Activated CD4-positive, alpha-beta T cell treated with anti-CD3 and anti-CD28 coated beads for 36 hours (primary cell): ENCODE results near the gene AGPAT3. TPM values are rescaled to one million over a fixed set of nuclear protein-coding genes. Genes with fewer than 3 reads are reported as not detected.

ENCODE experiments used
- ATAC-seq: fragments of 200-7000 bp; cut with Tn5 transposase; one replicate; pipeline ENCODE4 v1.10.0; 2021; ENCODE audit warnings: mild to moderate bottlenecking, moderate library complexity
- CTCF ChIA-PET: fragments of 350-600 bp; sonication (Branson Sonifier 250); formaldehyde crosslinking; loops from one replicate; lab custom pipeline; 2021; ENCODE audit warnings: antibody characterized with exemption; lab: Charles Lee
- POLR2A ChIA-PET: fragments of 350-600 bp; sonication (Branson Sonifier 250); formaldehyde crosslinking; loops from one replicate; lab custom pipeline; 2021; ENCODE audit warnings: antibody characterized with exemption, inconsistent platforms; lab: Charles Lee
- DNase-seq: peaks from one replicate; pipeline ENCODE4 v3.0.0-alpha.2; 2020
- H3K27ac Mint-ChIP-seq: one replicate; pipeline ENCODE4 v1.8.0; 2021; ENCODE audit warnings: mixed read lengths
- H3K27me3 Mint-ChIP-seq: one replicate; pipeline ENCODE4 v1.8.0; 2021; ENCODE audit warnings: mixed read lengths
- H3K36me3 Mint-ChIP-seq: one replicate; pipeline ENCODE4 v1.8.0; 2021; ENCODE audit warnings: low read depth, mixed read lengths
- H3K4me1 Mint-ChIP-seq: one replicate; pipeline ENCODE4 v1.8.0; 2021; ENCODE audit warnings: mixed read lengths
- H3K4me3 Mint-ChIP-seq: one replicate; pipeline ENCODE4 v1.8.0; 2021; ENCODE audit warnings: mild to moderate bottlenecking, moderate library complexity, mixed read lengths
- H3K9me3 Mint-ChIP-seq: one replicate; pipeline ENCODE4 v1.8.0; 2021; ENCODE audit warnings: low read depth, mixed read lengths
- intact Hi-C, 2 experiments: fragments of 100-400 bp; cut with DNase I in 1 of 2; cut with micrococcal nuclease in 1 of 2; formaldehyde crosslinking; loops; one replicate each; pipeline versions ENCODE4 v1.14.2 to v1.15.1; 2022 to 2024; cut with DNase I, micrococcal nuclease
- total RNA-seq, 2 experiments: library from RNA; stranded (reverse); gene quantifications; one replicate each; pipeline ENCODE4 v1.2.3, GENCODE V29; 2021

Gene AGPAT3
- total RNA-seq, 2 experiments from 2014 or later, result 73.5 to 90.7 TPM

DNA sequence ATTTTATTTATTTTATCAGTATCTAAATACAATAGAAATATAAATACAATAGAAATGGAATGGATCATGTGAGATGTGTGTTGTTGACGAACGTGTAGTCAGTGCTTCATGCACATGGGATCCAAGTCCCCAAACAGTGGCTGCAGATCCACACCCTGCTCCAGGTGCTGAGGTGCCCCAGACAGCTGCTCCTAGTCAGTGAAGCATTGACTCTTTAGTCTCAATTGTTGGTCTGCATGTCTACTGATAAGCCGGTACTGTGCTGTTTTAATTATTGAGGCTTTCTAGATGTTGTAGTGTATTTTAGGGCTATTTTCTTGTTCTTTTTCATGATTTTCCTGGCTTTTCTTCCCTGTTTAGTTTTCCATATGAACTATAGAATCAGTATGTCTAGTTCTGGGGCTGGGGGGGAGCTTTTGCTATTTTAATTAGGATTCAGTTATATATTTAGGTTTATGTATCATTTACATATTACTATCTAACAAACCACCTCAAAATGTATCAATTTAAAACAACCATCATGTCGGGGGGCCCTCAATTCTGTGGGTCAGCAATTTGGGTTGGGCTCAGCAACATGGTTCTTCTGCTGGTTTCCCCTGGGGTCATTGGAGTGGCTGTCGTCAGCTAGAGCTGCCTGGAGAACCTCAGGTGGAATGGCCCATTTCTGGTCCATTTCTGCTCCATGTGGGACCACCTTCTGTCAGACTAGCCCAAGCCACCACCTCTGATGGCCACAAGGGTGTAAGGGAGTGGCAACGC is 83.9 kb downstream of the AGPAT3 start:
- ATAC-seq, result no peak
- peaks cover 37% of the 10 kb centered on the region for H3K36me3 Mint-ChIP-seq
- ChIA-PET CTCF (interaction anchor here (0.8 to 2.5 kb wide), 3 partner anchors 10 to 112 kb away, joined by 3 to 8 read pairs (median 3); no protein-coding TSS in a partner anchor), POLR2A (no interaction called here)
- DNase-seq, result no peak
- intact Hi-C loops, result no loop called here
- no peaks in the 10 kb centered on the region for H3K27me3 Mint-ChIP-seq
- peaks cover 16% of the 10 kb centered on the region for H3K4me1 Mint-ChIP-seq
- H3K4me3 Mint-ChIP-seq, result no peak overlapping the region
- peaks cover 21% of the 10 kb centered on the region for H3K9me3 Mint-ChIP-seq
- H3K27ac Mint-ChIP-seq, result no peak overlapping the region

DNA sequence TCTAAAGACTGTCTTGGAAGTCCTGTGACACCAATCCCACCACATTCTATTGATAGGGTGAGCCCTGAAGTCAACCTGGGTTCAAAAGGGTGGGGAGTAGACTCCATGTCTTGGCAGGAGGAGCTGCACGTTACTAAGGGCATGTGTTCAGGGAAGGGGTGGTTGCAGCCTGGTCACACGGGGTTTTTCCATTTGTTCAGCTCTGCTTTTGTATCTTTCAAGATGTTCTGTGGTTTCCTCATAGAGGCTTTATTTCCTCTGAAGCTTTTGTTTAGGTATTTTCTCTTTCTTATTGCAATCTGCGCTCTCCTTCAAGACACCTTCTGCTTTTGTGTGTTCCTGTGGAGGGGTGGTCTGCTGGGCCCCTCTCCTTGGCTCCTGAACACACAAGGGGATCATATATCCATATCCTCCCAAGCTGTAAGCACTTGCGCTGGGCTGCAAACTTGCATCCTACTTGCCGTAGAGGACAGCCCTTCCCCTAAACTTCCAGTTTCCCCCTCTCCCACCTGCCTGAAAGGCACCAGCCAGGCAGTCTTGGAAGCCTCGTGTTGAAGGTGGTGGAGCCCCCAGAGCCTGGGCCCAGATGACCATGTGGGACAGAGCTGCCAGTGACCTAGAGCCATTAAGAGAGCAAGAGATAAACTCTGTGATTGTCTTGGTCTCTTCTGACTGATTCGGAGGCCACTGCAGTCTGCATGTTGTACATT is 84.6 kb downstream of the AGPAT3 start:
- H3K27me3 Mint-ChIP-seq, result no peaks in the 10 kb centered on the region
- peaks cover 39% of the 10 kb centered on the region for H3K36me3 Mint-ChIP-seq
- peaks cover 16% of the 10 kb centered on the region for H3K4me1 Mint-ChIP-seq
- ChIA-PET POLR2A (no interaction called here), CTCF (interaction anchor here (0.9 kb wide), 2 partner anchors 10 to 14 kb away, joined by 3 read pairs; no protein-coding TSS in a partner anchor)
- ATAC-seq, result peak; percentile 70
- H3K4me3 Mint-ChIP-seq, result no peak overlapping the region
- peaks cover 21% of the 10 kb centered on the region for H3K9me3 Mint-ChIP-seq
- H3K27ac Mint-ChIP-seq, result peak overlapping the region; percentile 70
- peak; percentile 33 for DNase-seq
- intact Hi-C loops, result no loop called here

DNA sequence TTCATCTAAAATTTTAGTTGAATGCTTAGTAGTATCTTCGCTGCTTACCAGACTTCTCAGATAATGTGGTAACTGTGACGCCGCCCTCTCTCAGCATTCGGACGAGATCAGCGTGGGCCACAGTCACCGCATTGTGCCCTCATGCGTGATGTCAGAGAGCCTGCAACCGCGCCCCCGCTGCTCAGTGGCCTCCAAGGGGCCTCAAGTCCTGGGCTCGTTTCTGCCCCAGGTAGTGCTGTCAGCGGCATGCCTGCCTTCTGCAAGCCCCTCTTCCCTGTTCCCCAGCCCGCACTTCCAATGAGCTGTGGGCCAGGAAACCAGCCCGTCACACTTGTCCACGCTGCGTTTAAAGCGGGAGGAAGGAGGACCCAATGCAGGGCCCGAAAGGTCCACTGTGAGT is 85.5 kb downstream of the AGPAT3 start:
- ChIA-PET POLR2A (no interaction called here), CTCF (no interaction called here)
- Mint-ChIP-seq H3K4me1 (peaks cover 16% of the 10 kb centered on the region), H3K4me3 (no peak overlapping the region), H3K36me3 (peaks cover 39% of the 10 kb centered on the region), H3K9me3 (peaks cover 21% of the 10 kb centered on the region), H3K27me3 (no peaks in the 10 kb centered on the region), H3K27ac (no peak overlapping the region)
- no peak for DNase-seq
- intact Hi-C loops, result no loop called here
- ATAC-seq, result no peak

DNA sequence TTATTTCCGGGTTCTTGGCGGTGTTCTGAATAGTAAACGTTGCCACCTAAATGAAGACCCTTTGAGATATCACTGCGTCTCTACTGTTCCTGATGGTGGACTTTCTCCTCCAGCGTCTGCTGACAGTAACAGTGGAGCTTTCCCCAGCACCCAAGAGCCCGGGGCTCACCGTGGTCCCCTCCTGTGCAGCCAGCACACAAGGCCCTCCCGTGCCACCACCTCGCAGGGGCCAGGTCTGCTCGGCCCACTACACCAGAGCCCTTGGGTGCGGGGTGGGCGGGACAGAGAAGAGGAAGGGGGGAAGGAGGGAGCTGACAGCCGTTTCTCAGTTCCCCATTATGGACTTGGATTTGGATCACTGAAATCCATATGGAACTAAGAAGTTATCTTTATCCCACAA is 85.9 kb downstream of the AGPAT3 start:
- Mint-ChIP-seq H3K4me3 (no peak overlapping the region), H3K36me3 (peaks cover 39% of the 10 kb centered on the region), H3K27me3 (no peaks in the 10 kb centered on the region), H3K9me3 (peaks cover 21% of the 10 kb centered on the region), H3K27ac (no peak overlapping the region), H3K4me1 (peaks cover 16% of the 10 kb centered on the region)
- DNase-seq (no peak), ATAC-seq (no peak)
- ChIA-PET POLR2A (no interaction called here), CTCF (no interaction called here)
- intact Hi-C loops, result no loop called here

DNA sequence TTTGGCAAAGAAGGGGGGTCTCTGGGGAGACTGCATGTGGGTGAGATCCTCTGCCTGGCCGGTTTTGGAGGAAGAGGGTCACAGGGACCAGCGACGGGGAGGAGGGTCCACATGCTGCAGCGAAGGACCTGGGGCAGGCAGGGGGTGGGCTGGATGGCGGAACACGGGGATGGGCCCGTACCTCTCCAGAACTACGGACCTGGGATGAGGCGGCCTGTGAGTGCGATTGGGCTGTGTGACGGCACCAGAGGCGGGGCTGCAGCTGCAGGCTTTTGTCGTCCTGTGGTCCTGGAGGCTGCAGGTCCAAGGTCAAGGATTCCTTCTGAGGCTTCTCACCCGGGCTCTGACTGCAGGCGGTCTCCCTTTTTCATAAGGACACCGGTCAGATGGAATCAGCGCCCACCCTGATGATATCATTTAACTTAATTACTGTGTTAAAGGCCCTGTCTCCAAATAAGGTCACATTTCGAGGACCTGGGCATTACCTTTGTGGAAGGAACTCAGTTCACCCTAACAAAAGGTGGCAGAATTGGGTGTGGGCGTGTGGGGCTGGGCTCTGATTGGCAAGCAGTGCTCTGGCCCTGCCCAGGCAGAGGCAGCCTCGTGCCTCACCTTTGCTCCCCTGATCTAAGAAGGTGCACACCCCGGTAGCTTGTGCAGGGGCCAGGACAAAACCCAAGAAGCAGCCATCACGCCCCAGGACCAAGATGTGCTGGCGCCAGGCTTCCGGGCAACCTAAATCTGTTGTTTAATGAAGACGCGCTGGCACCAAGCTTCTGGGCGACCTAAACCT is 87.1 kb downstream of the AGPAT3 start:
- Mint-ChIP-seq H3K36me3 (peaks cover 33% of the 10 kb centered on the region), H3K9me3 (peaks cover 21% of the 10 kb centered on the region), H3K4me3 (no peak overlapping the region), H3K27me3 (no peaks in the 10 kb centered on the region), H3K27ac (no peak overlapping the region), H3K4me1 (peaks cover 20% of the 10 kb centered on the region)
- CTCF ChIA-PET, result no interaction called here
- DNase-seq (no peak), ATAC-seq (no peak)
- POLR2A ChIA-PET, result no interaction called here
- intact Hi-C loops, result no loop called here

DNA sequence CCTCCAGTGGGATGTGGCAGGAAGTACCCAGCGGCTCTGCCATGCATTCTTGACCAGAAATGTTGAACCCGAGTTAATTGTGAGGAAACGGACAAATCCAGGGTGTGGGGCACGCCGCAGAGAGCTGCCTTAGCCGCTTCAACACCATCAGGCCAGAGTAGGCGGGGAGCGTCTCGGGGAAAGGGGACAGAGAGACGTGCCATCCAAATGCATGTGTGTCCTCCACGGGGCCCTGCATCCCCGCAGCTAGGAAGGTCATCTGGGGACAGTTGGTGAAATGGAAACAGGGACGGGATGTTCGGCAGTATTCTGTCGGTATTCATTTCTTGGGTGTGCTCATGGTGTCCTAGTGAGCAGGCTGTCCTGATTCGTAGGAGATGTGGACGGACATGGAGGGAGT is 88.0 kb downstream of the AGPAT3 start:
- Mint-ChIP-seq H3K27ac (no peak overlapping the region), H3K27me3 (no peaks in the 10 kb centered on the region), H3K36me3 (peaks cover 25% of the 10 kb centered on the region), H3K4me3 (no peak overlapping the region), H3K4me1 (peaks cover 20% of the 10 kb centered on the region), H3K9me3 (peaks cover 18% of the 10 kb centered on the region)
- ChIA-PET POLR2A (interaction anchor here (0.8 kb wide), 1 partner anchor 36 kb away, joined by 3 read pairs; no protein-coding TSS in a partner anchor), CTCF (interaction anchor here (1.0 to 1.9 kb wide), 2 partner anchors 15 to 17 kb away, joined by 3 to 5 read pairs; no protein-coding TSS in a partner anchor)
- ATAC-seq (no peak), DNase-seq (no peak)
- intact Hi-C loops, result no loop called here

DNA sequence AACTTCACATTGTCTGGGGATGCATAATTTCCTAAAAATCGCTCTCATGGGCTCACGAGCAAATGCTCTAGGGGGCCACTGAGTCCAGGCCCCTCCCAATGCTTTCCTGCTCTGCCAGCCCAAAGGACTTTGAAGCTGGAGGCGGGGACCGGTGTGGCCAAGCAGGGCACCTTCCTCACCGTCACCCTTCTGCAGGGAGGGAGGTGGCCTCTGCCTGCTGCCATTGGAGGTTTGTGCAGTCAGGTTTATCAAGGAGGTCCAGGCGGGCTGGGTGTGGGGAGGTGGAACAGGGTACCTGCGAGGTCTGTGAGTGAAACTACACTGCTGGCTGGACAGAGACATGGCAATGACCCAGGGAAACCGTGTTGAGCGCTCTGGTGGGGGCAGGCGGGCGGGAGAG is 89.0 kb downstream of the AGPAT3 start:
- no peak for ATAC-seq
- DNase-seq, result no peak
- CTCF ChIA-PET, result interaction anchor here (1.9 kb wide), 1 partner anchor 16 kb away, joined by 5 read pairs; no protein-coding TSS in a partner anchor

DNA sequence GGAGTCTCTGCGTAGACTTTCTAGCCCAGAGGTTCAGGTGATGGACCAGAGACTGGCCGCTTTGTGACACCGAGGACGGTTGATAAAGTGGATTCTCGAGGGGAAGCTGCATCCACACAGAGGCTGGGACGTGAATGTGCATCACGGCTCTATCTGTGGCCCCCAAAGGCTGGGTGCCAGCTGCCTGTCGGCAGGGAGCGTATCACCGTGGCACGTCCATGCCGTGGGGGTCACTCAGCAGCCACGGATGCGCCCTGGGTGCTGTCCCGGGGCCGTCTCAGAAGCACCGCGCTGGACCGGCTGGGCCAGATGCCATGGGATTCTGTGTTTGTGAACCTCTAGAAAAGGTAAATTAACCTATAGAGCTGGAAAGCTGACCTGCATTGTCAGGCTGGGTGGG is 89.9 kb downstream of the AGPAT3 start:
- no peaks in the 10 kb centered on the region for H3K27me3 Mint-ChIP-seq
- H3K27ac Mint-ChIP-seq, result no peak overlapping the region
- H3K36me3 Mint-ChIP-seq, result peaks cover 8% of the 10 kb centered on the region
- H3K4me1 Mint-ChIP-seq, result peaks cover 13% of the 10 kb centered on the region
- no peak for ATAC-seq
- H3K9me3 Mint-ChIP-seq, result peaks cover 4% of the 10 kb centered on the region
- ChIA-PET POLR2A (no interaction called here), CTCF (interaction anchor here (1.0 to 1.9 kb wide), 2 partner anchors 17 to 20 kb away, joined by 3 to 5 read pairs; no protein-coding TSS in a partner anchor)
- no peak overlapping the region for H3K4me3 Mint-ChIP-seq
- intact Hi-C loops, result loop anchor here in 1 of 2 experiments (5.0 kb wide), 1 partner anchor 48 kb away; no protein-coding TSS in a partner anchor
- no peak for DNase-seq

More for the DNA sequence above, 89.0 kb downstream of the AGPAT3 start:
- POLR2A ChIA-PET, result interaction anchor here (0.8 kb wide), 1 partner anchor 37 kb away, joined by 3 read pairs; no protein-coding TSS in a partner anchor
- H3K4me1 Mint-ChIP-seq, result peaks cover 20% of the 10 kb centered on the region
- peaks cover 17% of the 10 kb centered on the region for H3K36me3 Mint-ChIP-seq
- intact Hi-C loops, result no loop called here
- no peaks in the 10 kb centered on the region for H3K27me3 Mint-ChIP-seq
- H3K27ac Mint-ChIP-seq, result no peak overlapping the region
- no peak overlapping the region for H3K4me3 Mint-ChIP-seq
- H3K9me3 Mint-ChIP-seq, result peaks cover 11% of the 10 kb centered on the region

DNA sequence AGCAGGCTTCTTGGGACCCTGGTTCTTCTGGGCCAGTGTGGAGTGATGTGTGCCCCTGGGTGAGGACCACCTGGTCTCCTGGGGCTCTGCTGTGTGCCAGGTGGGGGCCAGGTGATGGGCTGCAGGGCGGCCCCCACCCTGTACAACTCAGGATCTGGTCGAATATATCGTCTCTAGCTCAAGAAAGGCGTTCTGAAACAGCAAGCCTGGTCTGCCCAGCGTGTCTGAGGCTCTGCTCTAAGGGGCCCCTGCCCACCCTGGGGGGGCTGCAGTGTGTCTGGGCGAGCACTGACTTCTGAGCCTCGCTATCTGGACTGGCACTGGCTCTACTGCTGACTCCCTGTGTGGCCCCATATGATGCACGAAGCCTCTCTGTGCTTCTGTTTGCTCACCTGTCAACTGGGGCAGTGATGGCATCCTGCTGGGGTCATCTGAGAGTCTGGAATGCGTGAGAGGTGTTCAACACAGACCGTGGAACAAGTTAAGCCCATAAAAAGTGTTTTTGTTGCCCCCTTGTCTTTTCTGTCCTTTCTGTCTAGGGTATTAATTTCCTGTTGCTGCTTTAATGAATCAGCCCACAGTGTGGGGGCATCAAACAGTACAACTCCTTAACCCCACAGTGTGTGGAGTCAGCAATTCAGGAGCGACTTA is 91.1 kb downstream of the AGPAT3 start:
- Mint-ChIP-seq H3K36me3 (peaks cover 5% of the 10 kb centered on the region), H3K4me3 (no peak overlapping the region), H3K9me3 (peaks cover 2% of the 10 kb centered on the region), H3K4me1 (peaks cover 18% of the 10 kb centered on the region), H3K27me3 (no peaks in the 10 kb centered on the region), H3K27ac (no peak overlapping the region)
- DNase-seq, result no peak
- intact Hi-C loops, result loop anchor here in 1 of 2 experiments (5.0 kb wide), 1 partner anchor 49 kb away; no protein-coding TSS in a partner anchor
- POLR2A ChIA-PET, result no interaction called here
- CTCF ChIA-PET, result interaction anchor here (0.7 to 1.0 kb wide), 2 partner anchors 16 to 19 kb away, joined by 3 read pairs; no protein-coding TSS in a partner anchor
- ATAC-seq, result no peak

DNA sequence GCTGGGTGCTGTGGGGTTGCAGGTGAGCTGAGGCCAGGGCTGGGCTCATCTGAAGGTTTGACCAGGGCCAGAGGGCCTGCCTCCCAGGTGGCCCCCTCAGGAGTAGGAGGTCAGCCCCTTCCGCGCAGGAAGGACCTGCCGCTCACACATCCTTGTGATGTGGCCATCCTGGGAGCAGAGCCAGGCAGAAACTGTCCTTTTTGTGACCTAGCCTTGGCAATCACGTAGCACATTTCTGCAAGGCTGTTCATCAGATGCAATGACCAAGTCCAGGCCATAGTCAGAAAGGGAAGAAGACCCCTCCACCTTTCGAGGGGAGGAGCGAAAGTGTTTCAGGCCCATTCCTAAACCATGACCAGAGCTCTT is 91.6 kb downstream of the AGPAT3 start:
- no peak for ATAC-seq
- peaks cover 10% of the 10 kb centered on the region for H3K36me3 Mint-ChIP-seq
- intact Hi-C loops, result loop anchor here in 1 of 2 experiments (5.0 kb wide), 1 partner anchor 49 kb away; no protein-coding TSS in a partner anchor
- no peak overlapping the region for H3K4me3 Mint-ChIP-seq
- H3K9me3 Mint-ChIP-seq, result peaks cover 2% of the 10 kb centered on the region
- POLR2A ChIA-PET, result no interaction called here
- peaks cover 23% of the 10 kb centered on the region for H3K4me1 Mint-ChIP-seq
- peak overlapping the region; percentile 53 for H3K27ac Mint-ChIP-seq
- H3K27me3 Mint-ChIP-seq, result no peaks in the 10 kb centered on the region
- CTCF ChIA-PET, result no interaction called here
- no peak for DNase-seq
